Progenitor cell of endocrine pancreas (in vitro differentiated cells): ENCODE data around the gene CCDC159. TPM values are rescaled to one million over a fixed set of nuclear protein-coding genes. Genes with fewer than 3 reads are reported as not detected.
"Not testable (repeated sequence)": the region's sequence is repeated elsewhere in the genome, so short reads cannot be mapped to it uniquely, and the experiment has no call there.

Experiments
- DNase-seq: peaks from one replicate; pipeline ENCODE4 v3.0.0; 2021; ENCODE audit warnings: low spot score; ENCODE audit not compliant: unreplicated experiment
- H3K27ac Mint-ChIP-seq: 2 replicates; pipeline ENCODE4 v1.8.0; 2021; ENCODE audit warnings: mild to moderate bottlenecking, moderate library complexity, mixed read lengths
- H3K27me3 Mint-ChIP-seq: 2 replicates; pipeline ENCODE4 v1.8.0; 2021; ENCODE audit warnings: mixed read lengths
- H3K36me3 Mint-ChIP-seq: 2 replicates; pipeline ENCODE4 v1.8.0; 2022; ENCODE audit warnings: mixed read lengths; ENCODE audit not compliant: insufficient read depth
- H3K4me1 Mint-ChIP-seq: 2 replicates; pipeline ENCODE4 v1.8.0; 2021; ENCODE audit warnings: low read depth, mixed read lengths
- H3K4me3 Mint-ChIP-seq: 2 replicates; pipeline ENCODE4 v1.8.0; 2021; ENCODE audit warnings: low read depth, mild to moderate bottlenecking, moderate library complexity, mixed read lengths
- H3K9me3 Mint-ChIP-seq: 2 replicates; pipeline ENCODE4 v1.8.0; 2021; ENCODE audit warnings: low read depth, mixed read lengths
- CTCF ChIP-seq: fragments of 200-600 bp; sonication (generic); IDR thresholded peaks from one replicate; pipeline ENCODE4 v1.5.0; 2021; ENCODE audit warnings: antibody characterized with exemption, mild to moderate bottlenecking; ENCODE audit not compliant: unreplicated experiment
- total RNA-seq: library from RNA; stranded (reverse); gene quantifications from 2 replicates; pipeline ENCODE4 v1.2.1, GENCODE V29; 2021

Gene CCDC159
- total RNA-seq, 1 donor from 2014 or later = 25.0 TPM

DNA sequence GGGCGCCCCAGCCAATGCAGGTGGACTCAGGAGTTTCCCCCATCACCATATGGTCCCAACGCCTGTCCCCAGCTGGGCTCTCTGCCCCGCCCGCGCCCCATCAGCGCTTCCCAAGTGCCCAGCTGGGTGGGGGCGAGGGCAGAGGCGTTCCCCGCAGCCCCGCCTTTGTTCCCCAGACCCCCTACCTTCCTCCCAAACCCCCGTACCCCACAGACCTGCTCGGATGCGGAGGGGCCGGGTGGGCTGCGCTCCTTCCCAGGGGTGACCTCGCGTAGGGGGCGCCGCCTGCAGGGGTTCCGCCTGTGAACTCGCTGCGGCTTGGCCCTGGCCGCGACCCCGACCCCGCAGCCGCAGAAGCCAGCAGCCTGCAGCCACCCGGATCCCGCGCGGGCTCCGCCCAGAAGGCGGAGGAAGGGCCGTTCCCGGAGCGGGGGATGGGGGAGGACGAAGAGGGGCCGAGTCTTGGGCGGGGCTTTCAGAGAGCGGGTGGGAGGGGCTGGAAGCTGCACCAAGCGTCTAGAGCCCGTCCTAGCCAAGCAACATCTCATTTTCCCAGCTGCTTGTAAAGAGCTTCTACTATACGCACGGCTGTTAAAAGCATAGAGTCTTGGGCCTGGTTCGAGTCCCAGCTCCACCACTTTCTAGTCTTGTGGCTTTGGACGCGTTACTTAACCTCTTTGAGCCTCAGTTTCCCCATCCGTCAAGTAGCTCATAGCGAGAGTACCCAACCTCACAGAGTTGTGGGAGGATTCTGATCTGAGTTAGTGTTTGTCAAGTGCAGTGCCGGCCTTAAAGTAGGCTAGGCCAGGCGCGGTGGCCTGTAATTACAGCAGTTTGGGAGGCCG is 6.8 kb upstream of the CCDC159 start, which contains the start of gene RAB3D:
RAB3D (minus strand) TSS at position 404 of the 845 bp plus-strand sequence. CDS start 2,258 bp downstream, outside the sequence.
- Mint-ChIP-seq H3K36me3 (peaks cover 11% of the 10 kb centered on the region), H3K9me3 (no peaks in the 10 kb centered on the region), H3K4me3 (peak within 1 kb of the TSS; percentile 81), H3K27me3 (no peaks in the 10 kb centered on the region), H3K27ac (peak within 1 kb of the TSS; percentile 52), H3K4me1 (peaks cover 11% of the 10 kb centered on the region)
- TF ChIP-seq CTCF = peak; percentile 10
- DNase-seq = peak; percentile 85

GRCh38 chr19:11340099-11340467 is 6.2 kb upstream of the CCDC159 start:
- peak overlapping the region; percentile 52 for H3K27ac Mint-ChIP-seq
- peak overlapping the region; percentile 81 for H3K4me3 Mint-ChIP-seq
- not testable (repeated sequence) for H3K9me3 Mint-ChIP-seq, H3K36me3 Mint-ChIP-seq, H3K27me3 Mint-ChIP-seq, DNase-seq
- H3K4me1 Mint-ChIP-seq = peaks cover 11% of the 10 kb centered on the region

GRCh38 chr19:11342429-11342828 is 3.9 kb upstream of the CCDC159 start:
- no peak for TF ChIP-seq CTCF
- H3K4me1 Mint-ChIP-seq = peaks cover 22% of the 10 kb centered on the region
- no peak overlapping the region for H3K27ac Mint-ChIP-seq

GRCh38 chr19:11345122-11345803 is 1.1 kb upstream of the CCDC159 start:
- DNase-seq = no peak
- TF ChIP-seq CTCF = no peak
- Mint-ChIP-seq H3K27me3 (no peaks in the 10 kb centered on the region), H3K27ac (peak overlapping the region; percentile 97), H3K4me1 (peaks cover 13% of the 10 kb centered on the region), H3K9me3 (peaks cover 3% of the 10 kb centered on the region), H3K36me3 (no peaks in the 10 kb centered on the region), H3K4me3 (peak overlapping the region; percentile 95)

More at GRCh38 chr19:11342429-11342828, 3.9 kb upstream of the CCDC159 start:
- Mint-ChIP-seq H3K4me3 (no peak overlapping the region), H3K36me3 (no peaks in the 10 kb centered on the region), H3K9me3 (no peaks in the 10 kb centered on the region), H3K27me3 (no peaks in the 10 kb centered on the region)
- DNase-seq = no peak

DNA sequence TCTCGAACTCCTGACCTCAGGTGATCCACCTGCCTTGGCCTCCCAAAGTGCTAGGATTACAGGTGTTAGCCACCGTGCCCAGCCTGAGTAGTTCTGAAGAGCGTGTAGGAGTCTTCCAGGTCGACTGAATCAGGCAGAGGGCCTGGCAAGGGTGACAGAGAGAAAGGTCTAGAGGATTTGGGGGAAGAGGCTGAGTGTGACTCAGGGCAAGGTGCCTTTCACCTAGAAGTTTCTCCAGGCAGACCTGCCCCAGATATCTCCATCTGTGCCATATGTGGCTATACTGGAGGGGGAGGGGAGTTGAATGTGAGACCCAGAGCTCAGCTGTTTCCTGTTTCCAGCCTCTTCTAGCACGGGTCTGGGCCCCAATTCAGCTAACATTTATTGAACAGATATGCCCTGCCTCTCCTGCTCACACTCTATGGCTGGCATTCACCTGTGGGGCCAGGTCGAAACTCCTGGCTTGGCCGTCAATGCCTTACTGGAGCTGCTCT is 1.3 kb downstream of the CCDC159 start:
- Mint-ChIP-seq H3K36me3 (no peaks in the 10 kb centered on the region), H3K27ac (peak overlapping the region; percentile 97), H3K4me1 (peaks cover 13% of the 10 kb centered on the region), H3K27me3 (no peaks in the 10 kb centered on the region), H3K4me3 (peak overlapping the region; percentile 95), H3K9me3 (peaks cover 3% of the 10 kb centered on the region)
- DNase-seq = no peak
- no peak for TF ChIP-seq CTCF
